Effector memory CD4-positive, alpha-beta T cell (primary cell): ENCODE results near the gene DMRT1.
"Not testable (repeated sequence)": the region's sequence is repeated elsewhere in the genome, so short reads cannot be mapped to it uniquely, and the experiment has no call there.

ENCODE experiments used
- DNase-seq, 3 donors: peaks; one replicate each; pipeline ENCODE4 v3.0.0-alpha.2; 2020
- H3K27ac ChIP-seq: 2 replicates; pipeline ENCODE4 v1.7.0; 2013; ENCODE audit warnings: mild to moderate bottlenecking, low read length, moderate library complexity; ENCODE audit not compliant: insufficient read depth, poor library complexity, severe bottlenecking
- H3K27me3 ChIP-seq: replicated peaks from 2 replicates; pipeline ENCODE4 v1.7.0; 2013; ENCODE audit warnings: mild to moderate bottlenecking, low read length; ENCODE audit not compliant: insufficient read depth, control insufficient read depth, poor library complexity, severe bottlenecking
- H3K36me3 ChIP-seq: 2 replicates; pipeline ENCODE4 v1.7.0; 2013; ENCODE audit warnings: mild to moderate bottlenecking, low read length, moderate library complexity; ENCODE audit not compliant: control insufficient read depth, insufficient read depth
- H3K4me1 ChIP-seq: 2 replicates; pipeline ENCODE4 v1.7.0; 2013; ENCODE audit warnings: low read length, mild to moderate bottlenecking; ENCODE audit not compliant: control insufficient read depth, insufficient read depth, poor library complexity, severe bottlenecking
- H3K4me3 ChIP-seq: 2 replicates; pipeline ENCODE4 v1.7.0; 2013; ENCODE audit warnings: low read length, low read depth, mild to moderate bottlenecking; ENCODE audit not compliant: insufficient read depth, poor library complexity, severe bottlenecking
- H3K9me3 ChIP-seq: 2 replicates; pipeline ENCODE4 v1.7.0; 2013; ENCODE audit warnings: mild to moderate bottlenecking, low read length, moderate library complexity; ENCODE audit not compliant: control insufficient read depth

Gene DMRT1

DNA sequence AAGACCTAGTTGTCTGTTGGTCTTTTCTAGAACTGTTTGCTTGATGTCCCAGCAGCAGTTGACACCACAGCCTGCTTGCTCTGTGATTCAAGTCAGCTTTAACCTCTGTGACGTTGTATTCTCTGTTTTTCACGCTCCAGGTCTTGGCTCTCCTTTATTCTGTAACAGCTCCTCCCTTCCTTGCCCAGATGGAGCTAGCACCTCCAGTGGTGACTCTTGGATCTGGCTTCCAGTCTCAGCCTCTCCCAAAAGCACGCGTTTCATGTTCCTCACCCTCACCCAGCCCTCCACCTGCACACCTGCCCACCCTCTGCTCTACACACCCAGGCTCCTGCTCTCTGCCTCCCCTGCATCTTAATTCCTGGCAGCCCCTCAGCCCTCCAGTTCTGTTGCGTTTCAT, 50.6 kb downstream of the DMRT1 start:
- no peaks in the 10 kb centered on the region for H3K27me3 ChIP-seq
- H3K27ac ChIP-seq, result no peak overlapping the region

DNA sequence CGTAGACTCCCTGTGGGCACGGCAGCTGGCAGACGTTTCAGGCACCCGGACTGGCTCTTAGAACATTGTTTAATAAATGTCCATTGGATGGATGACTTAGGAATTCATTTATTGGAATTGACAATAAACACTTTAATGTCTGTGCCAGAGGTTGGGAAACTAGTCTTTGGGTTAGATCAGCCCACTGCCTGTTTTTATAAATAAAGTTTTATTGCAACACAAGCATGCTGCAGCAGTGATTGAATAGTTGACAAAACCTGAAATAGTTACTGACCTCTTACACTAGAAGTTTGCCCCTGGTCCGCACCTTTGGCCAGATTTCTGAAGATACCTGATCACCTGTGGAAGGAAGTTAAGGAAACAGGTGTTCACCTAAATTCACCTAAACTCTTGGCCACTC, 51.6 kb downstream of the DMRT1 start:
- H3K27ac ChIP-seq, result no peak overlapping the region

More for the DNA sequence above, 50.6 kb downstream of the DMRT1 start:
- DNase-seq, result no peak
- Histone ChIP-seq H3K36me3 (no peaks in the 10 kb centered on the region), H3K4me1 (peaks cover 5% of the 10 kb centered on the region), H3K9me3 (no peaks in the 10 kb centered on the region), H3K4me3 (no peak overlapping the region)

DNA sequence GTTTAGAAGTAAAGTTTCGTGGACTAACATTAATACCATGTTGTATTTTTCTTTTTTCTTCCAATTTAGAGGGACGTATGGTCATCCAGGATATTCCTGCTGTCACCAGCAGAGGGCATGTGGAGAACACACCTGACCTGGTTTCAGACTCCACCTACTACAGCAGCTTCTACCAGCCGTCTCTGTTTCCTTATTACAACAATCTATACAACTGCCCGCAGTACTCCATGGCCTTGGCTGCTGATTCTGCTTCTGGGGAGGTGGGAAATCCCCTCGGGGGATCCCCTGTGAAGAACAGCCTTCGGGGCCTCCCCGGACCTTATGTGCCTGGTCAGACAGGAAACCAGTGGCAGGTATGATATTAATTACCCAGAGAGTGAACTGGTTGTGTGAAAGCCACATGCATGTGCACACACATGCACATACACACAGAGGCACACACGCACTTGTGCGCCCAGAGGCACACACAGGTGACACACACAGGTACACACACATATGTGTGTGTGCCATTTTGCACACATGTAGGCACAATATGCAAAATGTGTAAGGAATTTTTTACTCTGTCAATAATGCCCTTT, 52.4 kb downstream of the DMRT1 start:
- Histone ChIP-seq H3K4me3 (no peak overlapping the region), H3K27ac (no peak overlapping the region), H3K27me3 (no peaks in the 10 kb centered on the region), H3K4me1 (peaks cover 5% of the 10 kb centered on the region), H3K9me3 (no peaks in the 10 kb centered on the region), H3K36me3 (no peaks in the 10 kb centered on the region)
- peak; percentile 16 to 24 (median 20) for DNase-seq

More for the DNA sequence above, 51.6 kb downstream of the DMRT1 start:
- DNase-seq, result no peak
- H3K27me3 ChIP-seq, result no peaks in the 10 kb centered on the region
- peaks cover 5% of the 10 kb centered on the region for H3K4me1 ChIP-seq
- H3K36me3 ChIP-seq, result no peaks in the 10 kb centered on the region
- H3K4me3 ChIP-seq, result no peak overlapping the region
- H3K9me3 ChIP-seq, result no peaks in the 10 kb centered on the region

DNA sequence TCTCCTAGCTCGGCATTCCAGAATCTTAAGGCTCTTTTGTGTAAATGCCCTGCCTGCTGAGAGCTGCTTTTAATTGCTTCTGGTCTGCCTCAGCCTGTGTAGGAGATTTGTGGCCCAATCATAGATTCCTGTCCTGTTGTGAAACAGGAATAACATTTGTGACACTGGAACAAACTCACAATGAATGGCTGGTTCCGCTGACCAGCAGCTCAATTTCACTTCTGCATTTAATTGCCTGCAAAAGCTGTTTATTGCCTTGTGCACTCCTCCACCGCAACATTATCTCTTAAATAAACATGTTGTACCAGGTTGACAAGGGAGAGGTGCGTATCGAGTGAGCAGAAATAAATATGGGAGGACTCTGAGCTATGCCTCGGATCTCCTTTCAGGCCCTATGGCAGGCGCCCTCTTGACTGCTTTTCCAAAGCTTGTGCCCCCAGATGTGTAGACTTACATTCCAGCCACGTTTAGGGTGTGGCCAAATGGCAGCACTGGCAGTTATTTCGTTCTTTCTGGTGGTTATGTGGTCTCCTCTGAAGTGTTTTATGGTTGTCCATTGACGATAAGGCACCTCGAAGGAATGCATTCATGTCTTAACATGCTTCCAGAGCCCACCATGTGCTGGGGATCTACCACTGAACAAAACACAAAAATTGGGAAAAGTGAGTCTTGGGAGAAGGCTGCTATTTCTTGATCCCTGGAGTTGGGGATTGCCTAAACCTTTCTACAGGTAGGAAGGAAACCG, 58.1 kb downstream of the DMRT1 start:
- Histone ChIP-seq H3K9me3 (no peaks in the 10 kb centered on the region), H3K27me3 (peaks cover 7% of the 10 kb centered on the region), H3K4me1 (no peaks in the 10 kb centered on the region), H3K27ac (no peak overlapping the region), H3K4me3 (no peak overlapping the region), H3K36me3 (no peaks in the 10 kb centered on the region)
- no peak for DNase-seq

DNA sequence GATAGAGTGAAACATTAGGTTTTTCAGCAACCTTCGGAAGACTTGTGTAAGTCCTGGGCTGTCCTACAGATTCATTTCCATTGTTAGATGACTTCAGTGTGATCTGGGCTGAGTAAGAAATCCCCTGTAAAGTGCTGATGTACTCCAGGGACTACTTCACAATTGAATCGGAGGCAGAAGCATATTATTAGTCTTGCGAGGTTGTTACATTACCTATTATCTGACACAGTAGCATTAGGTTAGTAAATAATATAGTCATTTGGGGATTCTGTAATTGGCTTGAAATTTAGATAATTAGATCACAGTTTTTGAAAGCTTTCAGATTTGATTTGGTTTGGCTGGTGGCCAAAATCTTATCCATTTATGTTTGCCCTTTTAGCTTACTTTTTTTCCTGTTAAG, 62.4 kb downstream of the DMRT1 start:
- no peak for DNase-seq
- H3K9me3 ChIP-seq, result no peaks in the 10 kb centered on the region
- H3K4me1 ChIP-seq, result no peaks in the 10 kb centered on the region
- no peaks in the 10 kb centered on the region for H3K36me3 ChIP-seq
- peaks cover 7% of the 10 kb centered on the region for H3K27me3 ChIP-seq
- no peak overlapping the region for H3K27ac ChIP-seq
- no peak overlapping the region for H3K4me3 ChIP-seq

DNA sequence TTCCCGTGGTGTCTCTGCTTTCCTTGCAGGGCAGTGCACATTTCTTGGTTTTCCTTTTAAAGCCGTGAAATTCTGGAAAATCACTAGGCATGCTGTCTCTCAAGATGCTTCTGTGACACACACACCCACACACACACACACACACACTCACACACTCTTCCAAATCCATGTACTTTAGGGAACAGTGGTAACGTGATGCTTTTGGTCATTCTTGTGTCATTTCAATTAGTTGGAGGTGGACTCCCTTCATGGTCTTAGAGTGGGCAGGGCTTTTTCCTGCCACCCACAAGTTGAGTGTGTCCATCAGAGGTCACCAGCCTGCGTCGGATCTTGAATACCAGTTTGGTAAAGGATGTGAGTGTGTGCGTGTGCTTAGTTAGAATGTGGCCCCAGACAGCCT, 64.4 kb downstream of the DMRT1 start:
- no peaks in the 10 kb centered on the region for H3K9me3 ChIP-seq
- no peaks in the 10 kb centered on the region for H3K4me1 ChIP-seq
- H3K27me3 ChIP-seq, result no peaks in the 10 kb centered on the region
- H3K36me3 ChIP-seq, result no peaks in the 10 kb centered on the region
- DNase-seq, result no peak
- H3K27ac ChIP-seq, result no peak overlapping the region
- H3K4me3 ChIP-seq, result no peak overlapping the region

DNA sequence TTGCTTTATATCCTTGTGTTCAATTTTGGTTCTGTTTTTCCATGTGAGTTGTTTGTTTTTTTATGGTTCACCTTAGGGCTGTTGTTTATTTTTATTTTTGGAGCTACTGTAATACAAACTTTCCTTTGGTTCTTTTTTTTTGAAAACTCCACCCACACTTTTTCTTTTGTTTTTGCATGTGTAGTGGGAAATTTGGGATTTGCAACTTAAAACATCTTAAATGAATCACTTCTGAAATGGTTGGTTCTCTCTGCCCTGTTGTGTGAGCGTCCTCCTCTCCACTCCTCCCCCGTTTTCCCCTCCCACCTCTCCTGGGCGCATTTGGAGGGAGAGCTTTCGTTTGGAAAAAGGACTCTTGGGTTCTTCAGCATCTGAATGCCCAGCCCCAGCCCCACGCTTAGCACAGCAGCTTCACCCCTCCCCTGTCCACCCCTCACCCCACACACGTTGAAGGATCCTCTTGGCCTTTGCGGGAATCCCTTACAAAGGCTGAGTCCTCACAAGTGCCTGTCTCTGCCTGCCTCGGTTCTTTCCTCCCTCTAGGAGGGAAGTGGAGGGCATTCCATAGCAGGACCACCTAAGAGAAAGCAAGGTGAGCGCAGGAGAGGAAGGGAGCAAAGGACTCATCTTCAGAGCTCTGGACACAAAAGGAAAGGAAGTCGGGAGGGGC, 67.2 kb downstream of the DMRT1 start:
- no peaks in the 10 kb centered on the region for H3K9me3 ChIP-seq
- no peak overlapping the region for H3K4me3 ChIP-seq
- no peaks in the 10 kb centered on the region for H3K36me3 ChIP-seq
- no peak overlapping the region for H3K27ac ChIP-seq
- H3K4me1 ChIP-seq, result no peaks in the 10 kb centered on the region
- no peaks in the 10 kb centered on the region for H3K27me3 ChIP-seq
- DNase-seq, result no peak

DNA sequence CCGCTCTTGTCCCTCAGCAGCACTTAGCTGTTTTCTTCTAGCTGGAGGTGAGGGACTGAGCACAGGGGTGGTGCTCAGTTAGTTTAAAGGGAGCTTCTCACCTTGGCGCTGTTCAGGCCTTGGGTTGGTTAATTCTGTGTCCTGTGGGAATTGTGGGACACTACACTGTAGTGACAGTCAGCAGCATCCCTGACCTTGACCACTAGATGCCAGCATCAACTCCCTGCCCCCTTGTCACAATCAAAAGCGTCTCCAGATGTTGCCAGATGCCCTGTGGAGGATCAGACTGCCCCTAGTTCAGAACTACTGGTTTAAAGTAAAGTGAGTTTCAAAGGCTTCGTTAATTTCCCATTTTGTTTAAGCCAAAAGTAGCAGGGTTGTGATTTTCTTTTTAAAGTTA, 69.5 kb downstream of the DMRT1 start:
- H3K36me3 ChIP-seq, result no peaks in the 10 kb centered on the region
- DNase-seq, result no peak
- H3K4me3 ChIP-seq, result no peak overlapping the region
- no peak overlapping the region for H3K27ac ChIP-seq
- H3K9me3 ChIP-seq, result no peaks in the 10 kb centered on the region
- no peaks in the 10 kb centered on the region for H3K4me1 ChIP-seq
- H3K27me3 ChIP-seq, result no peaks in the 10 kb centered on the region

DNA sequence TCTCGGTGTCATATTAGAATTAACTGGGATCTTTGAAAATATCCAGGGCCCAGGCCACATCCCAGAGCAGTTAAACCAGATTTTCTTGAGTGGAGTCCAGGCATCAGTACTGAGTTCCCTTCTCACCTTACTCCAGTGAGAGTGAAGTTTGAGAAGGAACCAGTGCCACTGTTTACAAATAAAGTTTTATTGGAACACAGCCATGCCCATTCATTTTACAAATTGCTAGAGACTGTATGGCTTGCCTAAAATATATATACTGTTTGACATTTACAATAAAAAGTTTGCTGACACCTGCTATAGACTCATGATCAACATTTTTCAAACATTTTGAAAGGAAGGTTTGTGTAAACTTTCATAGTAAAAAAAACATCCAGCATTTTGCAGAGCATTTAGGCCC, 71.3 kb downstream of the DMRT1 start:
- H3K4me1 ChIP-seq, result no peaks in the 10 kb centered on the region
- H3K27me3 ChIP-seq, result no peaks in the 10 kb centered on the region
- no peak for DNase-seq
- no peak overlapping the region for H3K27ac ChIP-seq
- no peaks in the 10 kb centered on the region for H3K36me3 ChIP-seq
- no peak overlapping the region for H3K4me3 ChIP-seq
- H3K9me3 ChIP-seq, result no peaks in the 10 kb centered on the region

DNA sequence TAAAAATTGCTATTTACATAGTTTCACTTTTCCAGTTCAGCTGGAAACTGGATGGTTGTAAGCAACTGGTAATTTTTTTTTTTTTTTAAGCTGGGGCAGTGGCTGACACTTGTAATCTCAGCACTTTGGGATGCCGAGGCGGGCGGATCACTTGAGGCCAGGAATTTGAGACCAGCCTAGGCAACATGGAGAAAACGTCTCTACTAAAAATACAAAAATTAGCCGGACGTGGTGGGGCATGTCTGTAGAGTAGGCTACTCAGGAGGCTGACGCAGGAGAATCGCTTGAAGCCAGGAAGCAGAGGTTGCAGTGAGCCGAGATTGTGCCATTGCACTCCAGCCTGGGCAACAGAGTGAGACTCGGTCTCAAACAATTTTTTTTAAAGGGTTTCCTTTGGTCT, 72.0 kb downstream of the DMRT1 start:
- not testable (repeated sequence) for H3K9me3 ChIP-seq, H3K27ac ChIP-seq, H3K4me1 ChIP-seq, H3K4me3 ChIP-seq, DNase-seq, H3K36me3 ChIP-seq, H3K27me3 ChIP-seq
